GM21390 (cell line): ENCODE data around the gene EXOC6B.

Experiments used
- ATAC-seq: cut with Tn5 transposase; IDR thresholded peaks from one replicate; pipeline ENCODE4 v1.9.1; 2021; ENCODE audit not compliant: unreplicated experiment

Gene EXOC6B

GRCh38 chr2:72744049-72744448 lies 81.8 kb downstream of the EXOC6B start:
- no peak for ATAC-seq

GRCh38 chr2:72743481-72743880 lies 82.4 kb downstream of the EXOC6B start:
- ATAC-seq, result no peak

- ATAC-seq, result no peak
Observed at GRCh38 chr2:72738096-72738495, 87.7 kb downstream of the EXOC6B start.

GRCh38 chr2:72734432-72734831 lies 91.4 kb downstream of the EXOC6B start:
- no peak for ATAC-seq

GRCh38 chr2:72731116-72731515 lies 94.7 kb downstream of the EXOC6B start:
- no peak for ATAC-seq

GRCh38 chr2:72727356-72727755 lies 98.5 kb downstream of the EXOC6B start:
- no peak for ATAC-seq

- no peak for ATAC-seq
Observed at GRCh38 chr2:72723769-72724370, 102.0 kb downstream of the EXOC6B start.

- no peak for ATAC-seq
Observed at GRCh38 chr2:72722492-72723070, 103.3 kb downstream of the EXOC6B start.

- no peak for ATAC-seq
Observed at GRCh38 chr2:72719416-72719815, 106.4 kb downstream of the EXOC6B start.

GRCh38 chr2:72718876-72719275 lies 107.0 kb downstream of the EXOC6B start:
- ATAC-seq, result no peak

GRCh38 chr2:72716601-72717000 lies 109.2 kb downstream of the EXOC6B start:
- ATAC-seq, result no peak

GRCh38 chr2:72713857-72714256 lies 112.0 kb downstream of the EXOC6B start:
- ATAC-seq, result no peak

- ATAC-seq, result no peak
Observed at GRCh38 chr2:72712977-72713376, 112.9 kb downstream of the EXOC6B start.

GRCh38 chr2:72712304-72712703 lies 113.5 kb downstream of the EXOC6B start:
- no peak for ATAC-seq

- ATAC-seq, result no peak
Observed at GRCh38 chr2:72710418-72711152, 115.2 kb downstream of the EXOC6B start.

- no peak for ATAC-seq
Observed at GRCh38 chr2:72708236-72708635, 117.6 kb downstream of the EXOC6B start.

GRCh38 chr2:72698300-72698699 lies 127.5 kb downstream of the EXOC6B start:
- ATAC-seq, result no peak

GRCh38 chr2:72696559-72696958 lies 129.3 kb downstream of the EXOC6B start:
- no peak for ATAC-seq

- ATAC-seq, result no peak
Observed at GRCh38 chr2:72695676-72696075, 130.2 kb downstream of the EXOC6B start.

- ATAC-seq, result no peak
Observed at GRCh38 chr2:72694715-72695496, 130.9 kb downstream of the EXOC6B start.

GRCh38 chr2:72689579-72690195 lies 136.1 kb downstream of the EXOC6B start:
- no peak for ATAC-seq
